HG02623 (cell line): ENCODE data around the gene NEDD8.

ENCODE experiments used
- ATAC-seq: cut with Tn5 transposase; IDR thresholded peaks from one replicate; pipeline ENCODE4 v1.9.1; 2021; ENCODE audit warnings: moderate library complexity; ENCODE audit not compliant: unreplicated experiment

Gene NEDD8

DNA sequence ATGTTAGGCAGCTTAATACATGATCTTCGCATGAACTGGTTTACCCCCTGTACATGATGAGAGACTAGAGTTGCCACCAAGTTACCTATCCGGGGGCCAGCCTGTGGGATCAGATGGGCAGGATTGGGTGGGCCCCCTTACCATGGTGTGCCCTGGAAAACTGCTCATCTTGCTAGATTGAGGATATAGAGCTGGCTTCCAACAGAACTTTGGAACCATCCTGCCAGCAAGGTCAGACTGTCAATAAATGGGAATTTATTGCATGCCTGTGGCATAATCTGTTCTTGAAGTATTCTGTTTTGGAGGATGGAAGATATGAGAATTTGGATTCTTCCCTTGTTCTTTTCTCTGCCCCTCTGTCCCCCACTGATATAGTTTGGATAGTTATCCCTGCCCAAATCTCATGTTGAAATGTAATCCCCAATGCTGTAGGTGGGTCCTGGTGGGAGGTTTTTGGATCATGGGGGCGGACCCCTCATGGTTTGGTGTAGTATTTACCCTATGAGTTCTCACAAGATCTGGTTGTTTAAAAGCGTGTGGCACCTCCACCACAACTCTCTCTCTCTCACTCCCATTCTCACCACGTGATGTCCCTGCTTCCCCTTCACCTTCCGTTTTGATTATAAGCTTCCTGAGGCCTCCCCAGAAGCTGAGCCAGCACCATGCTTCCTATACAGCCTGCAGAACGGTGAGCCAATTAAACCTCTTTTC, 33.2 kb downstream of the NEDD8 start:
- ATAC-seq, result no peak

DNA sequence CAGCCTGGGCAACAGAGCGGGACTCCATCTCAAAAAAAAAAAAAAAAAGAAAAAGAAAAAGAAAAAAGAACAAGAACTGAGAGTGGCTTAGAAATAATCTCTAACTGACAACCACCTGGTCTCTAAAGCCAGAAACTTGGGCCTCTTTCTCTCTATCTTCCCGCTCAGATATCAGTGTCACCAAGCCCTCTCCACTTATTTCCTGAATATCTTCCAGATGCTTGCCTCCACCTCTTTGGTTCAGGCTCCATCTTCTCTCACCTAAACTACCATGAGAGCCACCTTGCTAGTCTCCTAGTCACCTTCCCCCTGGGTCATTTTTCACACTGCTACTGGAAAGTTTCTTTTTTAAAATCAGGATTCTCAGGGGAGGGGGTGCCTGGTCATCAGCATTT, 35.1 kb downstream of the NEDD8 start:
- ATAC-seq, result no peak

- no peak for ATAC-seq
These were observed 35.8 kb downstream of the NEDD8 start for GRCh38 chr14:24196071-24197055.

- ATAC-seq, result peak; percentile 75
These were observed 36.7 kb downstream of the NEDD8 start, which contains the start of gene TM9SF1 for GRCh38 chr14:24195186-24196070. TM9SF1 (minus strand) TSS chr14:24195441; CDS start chr14:24195019, 422 bp downstream.

DNA sequence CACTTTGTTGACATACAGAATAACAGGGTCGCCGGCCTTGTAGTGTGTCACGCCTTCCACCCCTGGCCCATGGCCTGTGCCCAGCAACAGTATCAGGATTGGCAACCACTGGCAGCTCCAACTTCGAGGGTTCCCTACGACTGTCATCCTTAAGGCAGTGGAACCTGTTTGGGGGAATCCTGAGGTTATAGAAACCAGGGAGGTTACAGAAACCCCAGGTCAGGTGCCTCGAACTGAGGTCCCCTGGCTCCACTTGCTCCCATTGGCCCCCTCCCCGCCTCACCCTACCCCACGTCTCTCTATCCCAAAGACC, 37.3 kb downstream of the NEDD8 start:
- no peak for ATAC-seq

GRCh38 chr14:24194186-24194872, 37.8 kb downstream of the NEDD8 start:
- no peak for ATAC-seq

DNA sequence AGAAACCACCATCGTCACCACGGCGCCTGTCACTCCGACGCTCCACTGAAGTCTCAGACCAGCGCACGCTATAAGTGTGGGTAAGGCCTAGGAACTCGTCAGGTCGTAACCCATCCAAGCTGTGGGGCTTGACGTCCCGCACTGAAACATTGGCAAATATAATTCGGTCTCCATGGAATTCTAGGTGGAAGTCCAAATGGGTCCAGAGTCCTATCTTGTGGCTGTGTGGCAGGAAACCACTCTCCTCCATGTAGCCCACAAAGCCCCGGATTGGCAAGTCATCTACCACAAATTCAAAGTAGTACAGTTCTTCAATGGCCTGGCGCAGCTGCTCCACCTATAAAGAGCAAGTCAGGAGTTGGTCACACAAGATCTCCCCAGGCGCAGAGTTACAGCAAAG, 39.2 kb downstream of the NEDD8 start:
- ATAC-seq, result no peak

DNA sequence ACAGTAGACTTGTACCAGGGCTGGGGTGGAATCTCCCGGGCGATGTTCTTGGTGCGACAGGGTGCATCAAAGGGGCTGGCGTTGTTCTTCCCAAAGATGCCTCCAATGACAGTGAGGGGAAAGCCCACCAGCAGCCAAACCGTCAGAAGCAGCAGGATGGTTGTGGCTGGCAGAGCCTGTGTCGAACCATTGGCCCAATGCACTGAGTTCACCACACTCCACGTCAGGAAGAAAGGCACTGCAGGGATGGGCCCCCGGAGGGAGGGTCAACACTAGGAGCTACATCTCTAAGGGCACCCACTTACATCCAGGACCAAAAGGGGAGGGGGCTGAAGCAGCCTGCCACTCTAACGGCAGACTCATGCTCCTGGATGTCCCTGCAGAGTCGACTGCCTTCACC, 41.8 kb downstream of the NEDD8 start:
- no peak for ATAC-seq

DNA sequence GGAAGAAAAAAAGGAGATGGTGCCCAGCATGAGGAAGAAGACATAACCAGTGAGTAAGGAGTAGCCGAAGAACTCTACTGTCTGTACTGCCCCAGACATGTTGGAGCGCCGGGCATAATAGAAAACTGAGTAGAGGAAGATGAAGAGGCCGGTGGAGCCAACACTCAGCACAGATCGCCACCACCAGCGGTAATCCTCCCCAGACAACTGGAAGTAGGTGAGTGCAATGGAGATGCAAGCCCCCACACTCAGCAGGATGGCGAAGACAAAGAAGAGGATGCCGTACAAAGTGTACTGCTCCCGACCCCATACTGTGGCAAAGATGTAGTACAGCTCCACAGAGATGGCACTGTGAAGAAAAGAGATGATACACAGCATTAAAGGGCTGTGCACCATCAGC, 42.7 kb downstream of the NEDD8 start:
- no peak for ATAC-seq

DNA sequence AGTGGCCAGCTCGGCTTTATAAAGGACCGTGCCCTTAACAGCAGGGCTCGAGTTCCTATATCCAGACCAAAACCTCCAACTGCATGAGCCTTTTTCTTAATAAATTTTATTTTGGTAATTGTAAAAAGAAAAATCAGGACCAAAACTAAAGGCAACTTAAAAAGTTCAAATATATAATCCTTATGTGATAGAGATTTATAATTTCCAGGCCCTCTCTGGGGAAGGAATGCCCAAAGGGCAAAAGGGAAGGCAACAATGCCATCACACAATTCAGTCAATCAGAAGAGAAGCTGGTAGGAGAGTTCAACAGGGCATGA, 43.1 kb downstream of the NEDD8 start:
- ATAC-seq, result no peak

GRCh38 chr14:24188251-24189058, 43.7 kb downstream of the NEDD8 start, which contains the start of gene IPO4:
IPO4 (minus strand) TSS chr14:24188816; CDS start chr14:24188787, 29 bp downstream.
- ATAC-seq, result peak; percentile 81

- ATAC-seq, result no peak
These were observed 44.6 kb downstream of the NEDD8 start for GRCh38 chr14:24187539-24187915.

GRCh38 chr14:24186831-24187538, 45.2 kb downstream of the NEDD8 start:
- ATAC-seq, result no peak

DNA sequence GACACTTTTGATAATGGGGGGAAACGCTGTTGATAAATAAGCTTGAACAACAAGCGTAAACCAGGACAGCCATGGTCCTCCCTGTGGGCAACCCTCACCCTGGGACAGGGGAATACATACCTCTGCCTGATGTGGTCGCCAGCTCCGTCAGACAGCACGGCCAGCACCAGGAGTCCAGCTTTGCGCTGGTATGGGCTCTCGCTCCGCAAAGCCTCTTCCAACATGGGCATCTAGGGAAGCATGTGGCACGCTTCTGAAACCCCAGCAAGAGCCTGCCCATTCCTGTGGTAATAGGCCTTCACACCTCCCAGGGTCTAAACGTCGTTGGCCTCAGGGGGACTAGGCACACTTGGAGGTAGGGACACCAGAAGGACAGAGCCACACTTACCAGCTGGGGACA, 46.4 kb downstream of the NEDD8 start:
- ATAC-seq, result no peak

GRCh38 chr14:24185026-24185425, 47.1 kb downstream of the NEDD8 start:
- no peak for ATAC-seq

DNA sequence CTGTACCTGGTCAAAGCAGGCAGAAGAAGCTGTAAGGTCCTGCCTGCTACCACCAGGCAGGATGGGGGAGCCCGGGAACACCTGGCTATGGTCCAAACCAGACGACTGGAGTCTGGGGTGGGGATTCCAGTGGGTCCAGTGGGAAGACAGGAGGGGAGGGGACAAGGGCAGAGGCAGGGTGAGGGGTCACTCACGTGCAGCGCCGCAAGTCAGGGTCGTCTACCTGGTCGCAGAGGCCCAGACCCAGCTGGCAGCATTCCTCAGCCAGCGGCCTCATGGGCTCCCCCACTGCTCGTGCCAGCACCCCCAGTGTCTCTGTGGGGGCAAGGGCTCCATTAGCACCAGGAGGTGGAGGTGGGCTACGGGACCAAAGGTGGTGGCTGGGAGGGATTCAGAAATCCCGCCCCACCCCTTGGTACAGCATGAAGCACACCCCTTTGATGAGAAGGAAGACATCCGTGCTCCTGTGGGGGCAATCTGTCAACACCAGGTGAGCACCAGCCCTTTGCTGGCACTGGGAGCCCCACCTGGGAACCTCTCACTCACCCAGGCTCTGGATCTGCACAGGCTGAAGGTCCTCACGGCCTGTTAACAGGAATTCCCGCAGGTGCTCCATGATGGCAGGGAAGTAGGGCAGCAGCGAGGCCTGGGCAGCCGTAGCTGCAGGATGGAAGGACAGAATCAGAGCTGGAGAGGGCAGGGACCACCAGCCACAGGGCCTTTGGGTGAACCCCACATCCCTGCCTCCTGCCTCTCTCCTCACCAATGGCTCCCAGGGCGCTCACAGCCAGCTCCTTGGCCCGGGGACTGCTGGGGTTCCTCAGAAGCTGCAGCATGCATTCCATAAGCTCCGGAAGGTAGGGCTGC, 47.8 kb downstream of the NEDD8 start:
- no peak for ATAC-seq

DNA sequence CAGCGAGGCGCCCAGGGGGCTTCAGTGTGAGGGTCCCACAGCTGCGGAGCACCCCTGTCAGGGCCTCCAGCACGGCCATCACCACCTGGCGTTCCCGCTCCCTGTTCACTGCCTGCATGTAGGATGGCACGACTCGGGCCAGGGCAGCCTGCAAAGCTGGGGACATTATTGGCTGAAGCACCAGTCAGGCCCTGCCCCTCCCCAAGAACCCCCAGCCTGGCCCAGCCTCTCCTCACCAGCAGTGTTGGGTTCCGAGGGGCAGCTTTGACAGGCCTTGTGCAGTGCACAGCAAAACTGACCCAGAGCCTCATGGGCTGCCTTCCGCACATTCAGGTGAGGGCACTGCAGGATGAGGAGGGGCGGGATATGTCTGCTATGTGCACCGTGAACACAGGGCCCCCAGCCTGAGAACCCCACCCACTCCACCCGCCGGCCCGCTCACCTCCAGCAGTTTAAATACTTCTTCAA, 49.1 kb downstream of the NEDD8 start:
- no peak for ATAC-seq
